ENCODE data around the gene STK10.

DNA sequence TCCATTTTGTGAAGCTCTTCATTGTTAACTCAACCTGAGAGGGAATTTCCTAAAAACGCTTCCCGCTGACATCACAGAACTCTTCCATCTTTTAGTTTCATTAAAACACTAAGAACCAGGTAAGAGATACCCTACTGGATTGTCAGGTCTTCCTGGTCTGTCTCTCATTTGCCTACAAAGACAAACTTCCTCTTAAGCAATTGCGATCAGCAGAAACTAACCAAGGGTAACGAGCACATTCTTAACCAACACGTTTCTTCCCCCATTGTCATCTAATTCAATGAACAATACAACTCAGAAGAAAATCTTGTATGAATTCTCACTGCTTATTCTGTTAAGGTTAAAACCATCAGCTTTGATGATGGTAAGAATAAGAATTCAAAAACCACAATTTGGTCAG lies 188.1 kb downstream of the STK10 start:
- TF ChIP-seq, protein P1, sequence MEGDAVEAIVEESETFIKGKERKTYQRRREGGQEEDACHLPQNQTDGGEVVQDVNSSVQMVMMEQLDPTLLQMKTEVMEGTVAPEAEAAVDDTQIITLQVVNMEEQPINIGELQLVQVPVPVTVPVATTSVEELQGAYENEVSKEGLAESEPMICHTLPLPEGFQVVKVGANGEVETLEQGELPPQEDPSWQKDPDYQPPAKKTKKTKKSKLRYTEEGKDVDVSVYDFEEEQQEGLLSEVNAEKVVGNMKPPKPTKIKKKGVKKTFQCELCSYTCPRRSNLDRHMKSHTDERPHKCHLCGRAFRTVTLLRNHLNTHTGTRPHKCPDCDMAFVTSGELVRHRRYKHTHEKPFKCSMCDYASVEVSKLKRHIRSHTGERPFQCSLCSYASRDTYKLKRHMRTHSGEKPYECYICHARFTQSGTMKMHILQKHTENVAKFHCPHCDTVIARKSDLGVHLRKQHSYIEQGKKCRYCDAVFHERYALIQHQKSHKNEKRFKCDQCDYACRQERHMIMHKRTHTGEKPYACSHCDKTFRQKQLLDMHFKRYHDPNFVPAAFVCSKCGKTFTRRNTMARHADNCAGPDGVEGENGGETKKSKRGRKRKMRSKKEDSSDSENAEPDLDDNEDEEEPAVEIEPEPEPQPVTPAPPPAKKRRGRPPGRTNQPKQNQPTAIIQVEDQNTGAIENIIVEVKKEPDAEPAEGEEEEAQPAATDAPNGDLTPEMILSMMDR (IDR thresholded peaks at IDR 0.05; ENCODE audit: control extremely low read depth in 1 of 3, insufficient read depth in 1 of 3, low read depth in 1 of 3, low read length in 3 of 3), result no peak
- no peak for TF ChIP-seq EP300 (IDR thresholded peaks at IDR 0.05; ENCODE audit: borderline replicate concordance in 1 of 2, low read depth in 2 of 2, low read length in 2 of 2)
- TF ChIP-seq POLR2A (IDR thresholded peaks at IDR 0.05; ENCODE audit: control extremely low read depth in 1 of 2, low read depth in 2 of 2, low read length in 2 of 2), result no peak
- TF ChIP-seq RAD21 (IDR thresholded peaks at IDR 0.05 in 1 of 2, conservative IDR thresholded peaks at IDR 0.05 in 1 of 2; ENCODE audit: low read depth in 2 of 2, low read length in 2 of 2), result no peak

All from H1 (cell line).